ENCODE results near the gene RAB36. TPM values are rescaled to one million over a fixed set of nuclear protein-coding genes. Genes with fewer than 3 reads are reported as not detected.

Gene RAB36
- polyA plus RNA-seq, 1 of the 3 experiments (the other 2 are of a cell fraction), result 6.6 TPM

DNA sequence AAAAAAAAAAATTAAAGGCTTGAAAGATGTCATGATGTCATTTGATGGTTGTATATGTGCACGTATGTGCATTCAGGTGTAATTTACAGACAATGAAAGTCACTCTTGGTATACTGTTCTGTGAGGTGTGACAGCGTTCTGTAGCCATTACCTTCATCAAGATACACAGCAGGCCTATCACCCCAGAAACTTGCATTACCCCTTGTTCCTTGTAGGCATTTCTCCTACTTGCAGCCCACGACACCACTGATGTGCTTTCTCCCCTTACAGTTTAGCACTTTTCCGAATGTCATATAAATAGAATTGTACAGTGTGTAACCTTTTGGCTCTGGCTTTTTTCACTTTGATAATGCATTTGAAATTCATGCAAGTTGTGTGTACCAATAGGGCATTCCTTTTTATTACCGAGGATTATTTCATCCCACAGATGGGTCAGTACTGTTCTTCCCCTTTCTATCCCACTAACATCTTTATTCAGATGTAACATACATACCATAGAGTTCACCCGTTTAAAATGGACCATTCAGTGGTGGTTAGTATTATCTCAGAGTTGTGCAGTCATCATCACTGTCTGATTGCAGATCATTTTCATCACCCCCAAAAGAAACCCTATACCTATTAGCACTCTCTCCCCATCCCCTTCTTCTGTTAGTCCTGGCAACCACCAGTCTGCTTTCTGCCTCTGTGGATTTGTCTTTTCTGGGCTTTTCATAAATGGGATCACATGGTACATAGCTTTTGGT lies 65.3 kb downstream of the RAB36 start:
- CTCF ChIA-PET, result interaction anchor here (1.1 to 3.2 kb wide), 3 partner anchors 9 to 71 kb away, joined by 3 to 13 read pairs (median 3); no protein-coding TSS in a partner anchor

DNA sequence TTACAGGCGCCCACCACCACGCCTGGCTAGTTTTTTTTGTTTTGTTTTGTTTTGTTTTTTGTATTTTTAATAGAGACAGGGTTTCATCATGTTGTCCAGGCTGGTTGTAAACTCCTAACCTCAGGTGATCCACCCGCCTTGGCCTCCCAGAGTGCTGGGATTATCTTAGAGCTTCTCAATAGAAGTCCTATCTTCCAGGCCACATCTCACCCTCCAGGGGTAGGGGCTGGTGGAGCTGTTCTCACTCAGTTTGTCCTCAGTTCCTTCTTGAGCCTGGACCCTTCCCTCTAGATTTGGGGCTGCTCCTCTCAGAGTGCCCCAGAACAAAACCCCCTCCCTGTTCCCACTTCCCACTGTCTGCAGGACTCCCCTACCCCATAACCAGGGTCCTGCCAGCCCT lies 66.3 kb downstream of the RAB36 start:
- no peaks in the 10 kb centered on the region for H3F3A ChIP-seq (replicated peaks; ENCODE audit: insufficient read depth)
- no peaks in the 10 kb centered on the region for H3K36me3 ChIP-seq (replicated peaks in 1 of 2; ENCODE audit: control insufficient read depth in 1 of 2, insufficient read depth in 2 of 2, low read length in 1 of 2)
- ChIA-PET POLR2A (no interaction called here), CTCF (interaction anchor here (0.8 to 1.7 kb wide), 4 partner anchors 33 to 70 kb away, joined by 3 to 8 read pairs (median 4); no protein-coding TSS in a partner anchor)
- H3K9me2 ChIP-seq, result no peaks in the 10 kb centered on the region
- H2AFZ ChIP-seq (ENCODE audit: low read depth), result no peak overlapping the region
- H3K9me3 ChIP-seq, result no peaks in the 10 kb centered on the region
- WGBS (ENCODE audit: low lambda C conversion rate), result 96% methylated on average over 3 of the region's 3 CpGs
- H3K27me3 ChIP-seq (ENCODE audit: insufficient read depth), result no peaks in the 10 kb centered on the region
- H3K27ac ChIP-seq (ENCODE audit: low read depth in 2 of 2, low read length in 1 of 2), result no peak overlapping the region
- no peak for DNase-seq
- TF ChIP-seq YY1 (IDR thresholded peaks at IDR 0.05; ENCODE audit: low read depth) (no peak), SIN3A (IDR thresholded peaks at IDR 0.05; ENCODE audit: borderline replicate concordance, low read depth, low read length) (no peak), FOSL2 (IDR thresholded peaks at IDR 0.05; ENCODE audit: borderline replicate concordance, low read depth) (no peak), GATA2 (CRISPR knock-in tag; IDR thresholded peaks at IDR 0.05) (no peak)
- no peak overlapping the region for H3K4me3 ChIP-seq (ENCODE audit: low read depth in 2 of 2, low read length in 1 of 2)
- H3K4me1 ChIP-seq (ENCODE audit: control insufficient read depth in 1 of 2, insufficient read depth in 2 of 2, low read depth in 1 of 2, low read length in 1 of 2), result peaks cover 11 to 38% of the 10 kb centered on the region in 2 experiments; a peak in 3 of 4 replicates
- H3K9ac ChIP-seq, result no peak overlapping the region
- H4K20me1 ChIP-seq (ENCODE audit: insufficient read depth), result peaks cover 51% of the 10 kb centered on the region
- peaks cover 82% of the 10 kb centered on the region; the same call in 1 of the 2 replicates for H3K79me2 ChIP-seq (ENCODE audit: insufficient read depth)
- no peak overlapping the region for H3K4me2 ChIP-seq

More for the DNA sequence above, 65.3 kb downstream of the RAB36 start:
- Histone ChIP-seq H3K4me2 (no peak overlapping the region), H3F3A (replicated peaks; ENCODE audit: insufficient read depth) (no peaks in the 10 kb centered on the region), H3K4me3 (ENCODE audit: low read depth in 2 of 2, low read length in 1 of 2) (no peak overlapping the region), H2AFZ (ENCODE audit: low read depth) (no peak overlapping the region), H3K27ac (ENCODE audit: low read depth in 2 of 2, low read length in 1 of 2) (no peak overlapping the region), H3K27me3 (ENCODE audit: insufficient read depth) (no peaks in the 10 kb centered on the region), H3K9me3 (no peaks in the 10 kb centered on the region), H3K36me3 (replicated peaks in 1 of 2; ENCODE audit: control insufficient read depth in 1 of 2, insufficient read depth in 2 of 2, low read length in 1 of 2) (no peaks in the 10 kb centered on the region), H3K9ac (no peak overlapping the region), H3K4me1 (ENCODE audit: control insufficient read depth in 1 of 2, insufficient read depth in 2 of 2, low read depth in 1 of 2, low read length in 1 of 2) (peaks cover 6 to 35% of the 10 kb centered on the region in 2 experiments; a peak in 3 of 4 replicates), H3K79me2 (ENCODE audit: insufficient read depth) (peaks cover 78% of the 10 kb centered on the region; the same call in 1 of the 2 replicates), H4K20me1 (ENCODE audit: insufficient read depth) (peaks cover 45% of the 10 kb centered on the region), H3K9me2 (no peaks in the 10 kb centered on the region)
- TF ChIP-seq TAF1 (IDR thresholded peaks at IDR 0.05; ENCODE audit: borderline replicate concordance, low read depth, low read length), result no peak
- TF ChIP-seq, protein P1, sequence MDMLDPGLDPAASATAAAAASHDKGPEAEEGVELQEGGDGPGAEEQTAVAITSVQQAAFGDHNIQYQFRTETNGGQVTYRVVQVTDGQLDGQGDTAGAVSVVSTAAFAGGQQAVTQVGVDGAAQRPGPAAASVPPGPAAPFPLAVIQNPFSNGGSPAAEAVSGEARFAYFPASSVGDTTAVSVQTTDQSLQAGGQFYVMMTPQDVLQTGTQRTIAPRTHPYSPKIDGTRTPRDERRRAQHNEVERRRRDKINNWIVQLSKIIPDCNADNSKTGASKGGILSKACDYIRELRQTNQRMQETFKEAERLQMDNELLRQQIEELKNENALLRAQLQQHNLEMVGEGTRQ (IDR thresholded peaks at IDR 0.05; ENCODE audit: borderline replicate concordance, low read depth, low read length), result no peak
- POLR2A ChIA-PET, result interaction anchor here (0.7 kb wide), 1 partner anchor 8 kb away, joined by 3 read pairs; no protein-coding TSS in a partner anchor
- 88% methylated on average over 6 of the region's 6 CpGs for WGBS (ENCODE audit: low lambda C conversion rate)
- DNase-seq, result no peak

All from SK-N-SH (cell line).